NCI-H2196 treated with DMSO at 0.1 percent for 48 hours (cell line): ENCODE data around the gene TMEM178B.
"Not testable (repeated sequence)": the region's sequence is repeated elsewhere in the genome, so short reads cannot be mapped to it uniquely, and the experiment has no call there.

Experiments used
- DNase-seq: peaks from one replicate; lab custom pipeline; 2025; ENCODE audit not compliant: unreplicated experiment; lab: John Stamatoyannopoulos, UW

TMEM178B gene

DNA sequence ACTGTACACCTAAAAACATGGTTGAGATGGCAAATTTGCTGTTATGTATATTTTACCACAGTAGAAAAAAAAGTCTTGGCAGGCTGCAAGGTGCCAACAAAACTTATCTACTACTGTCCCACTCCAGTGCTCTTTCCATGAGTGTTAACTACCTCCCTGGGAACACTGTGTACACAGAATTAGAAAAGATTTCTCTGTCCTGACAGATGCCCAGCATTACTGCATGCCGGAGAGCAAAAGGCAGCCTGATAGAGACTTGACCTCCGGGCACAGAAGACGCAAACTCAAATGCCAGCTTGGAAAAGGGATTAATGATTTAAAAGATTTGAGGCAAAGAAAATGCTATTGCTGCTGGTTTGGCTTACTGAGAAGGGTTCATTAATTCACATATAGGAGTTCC is 228.8 kb downstream of the TMEM178B start:
- no peak for DNase-seq

DNA sequence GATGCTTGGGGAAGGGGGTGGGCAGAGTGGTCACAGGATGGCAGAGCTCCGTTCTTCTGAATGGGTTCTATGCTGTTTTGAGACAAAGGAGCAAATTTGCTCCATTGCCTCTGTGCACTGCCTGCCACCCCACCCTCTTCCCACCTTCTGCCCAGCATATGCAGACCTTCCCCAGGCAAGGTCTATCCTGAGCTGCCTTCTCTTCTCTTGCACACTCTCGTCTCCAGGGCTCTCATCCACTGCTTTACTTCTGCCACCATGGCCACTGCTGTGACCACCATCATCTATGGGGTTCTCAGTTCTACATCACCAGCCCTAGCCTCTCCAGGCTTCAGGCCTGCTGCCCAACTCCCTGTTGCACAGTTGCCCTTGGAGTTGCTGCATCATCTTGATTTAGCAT is 230.4 kb downstream of the TMEM178B start:
- DNase-seq = no peak

DNA sequence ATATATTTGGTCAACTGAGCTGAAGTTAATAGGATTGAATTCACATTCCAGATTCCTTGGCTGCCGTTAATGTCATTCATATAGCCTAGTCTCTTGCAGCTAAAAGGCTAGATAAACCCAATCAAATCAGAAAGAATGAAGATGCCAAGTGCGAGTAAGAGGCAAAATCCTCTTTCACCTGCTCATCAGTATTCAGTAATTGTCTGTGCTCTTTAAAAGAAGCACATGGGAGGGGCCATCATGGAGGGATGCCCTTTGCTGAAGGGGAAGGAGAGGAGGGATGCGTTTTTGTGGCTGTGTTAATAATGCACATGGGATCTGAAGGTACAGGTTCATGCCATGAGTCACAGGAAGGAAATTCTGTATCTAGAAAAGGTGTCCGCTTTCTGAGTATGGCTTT is 232.2 kb downstream of the TMEM178B start:
- no peak for DNase-seq

DNA sequence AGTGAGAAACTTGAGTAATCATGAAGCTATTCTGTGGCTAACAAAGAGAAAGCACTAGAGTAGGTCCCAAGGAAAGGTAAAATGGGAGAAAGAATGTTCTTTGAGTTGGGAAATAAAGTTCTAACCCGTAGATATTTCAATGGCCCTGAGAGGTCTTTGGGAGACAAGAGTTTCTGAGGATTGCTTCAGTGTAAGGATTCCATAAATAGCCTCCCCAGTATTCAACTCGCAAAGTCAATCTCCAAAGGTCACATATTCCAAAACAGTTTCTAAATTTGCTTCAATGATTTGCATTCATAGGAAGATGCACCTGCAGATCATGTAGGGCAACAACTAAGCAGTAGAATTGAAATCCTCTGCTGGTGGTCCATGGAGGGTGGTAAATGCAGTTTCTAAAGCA is 238.5 kb downstream of the TMEM178B start:
- DNase-seq = no peak

DNA sequence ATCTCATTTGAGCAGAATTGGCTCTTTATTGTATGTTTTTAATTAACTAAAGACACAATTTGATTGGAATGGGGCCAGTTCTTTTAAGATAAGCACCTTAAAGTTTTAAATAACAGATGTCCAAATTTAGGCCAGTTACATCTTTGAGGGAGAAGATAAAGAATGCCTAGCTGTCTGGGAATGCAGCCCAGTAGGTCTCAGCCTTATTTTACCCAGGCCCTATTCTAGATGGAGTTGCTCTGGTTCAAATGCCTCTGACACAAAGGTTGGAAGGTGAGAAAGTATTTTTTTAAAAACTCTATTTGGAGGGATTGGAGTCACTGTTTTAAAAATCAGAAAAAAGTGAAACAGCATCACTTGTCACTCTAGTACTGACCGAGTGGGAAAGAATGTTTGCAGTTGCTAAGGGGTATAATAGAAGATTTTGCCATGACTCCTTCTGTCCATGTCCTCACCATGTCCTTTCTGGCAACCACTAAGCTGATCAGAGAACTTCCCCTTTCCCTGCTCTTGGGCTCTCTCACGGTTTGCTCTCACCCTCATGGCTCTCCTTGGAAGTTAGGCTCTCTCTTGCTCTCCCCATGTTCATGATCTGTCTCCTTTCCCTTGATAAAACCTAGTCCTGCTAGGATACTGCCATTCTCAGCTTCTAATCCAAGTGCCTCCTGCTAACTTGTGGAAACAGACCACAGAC is 239.1 kb downstream of the TMEM178B start:
- no peak for DNase-seq

DNA sequence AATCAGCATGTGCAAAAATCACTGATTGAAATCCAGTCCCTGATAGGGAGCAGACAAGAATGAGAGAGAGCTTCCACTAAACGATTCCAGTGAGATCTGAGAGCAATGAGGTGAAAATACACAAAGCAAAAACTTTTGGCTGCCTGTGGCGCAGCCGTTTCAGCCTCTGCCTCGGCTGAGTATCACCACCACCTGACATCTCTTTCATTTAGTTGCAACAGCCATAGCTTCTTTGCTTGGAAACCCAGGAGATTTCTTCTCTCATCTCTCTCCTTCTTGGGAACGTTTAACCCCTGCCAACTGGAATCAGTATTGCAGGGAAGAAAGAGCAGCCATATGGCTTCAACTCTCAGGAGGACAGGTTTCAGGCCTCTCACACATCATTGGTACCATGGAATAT is 240.0 kb downstream of the TMEM178B start:
- DNase-seq = no peak

DNA sequence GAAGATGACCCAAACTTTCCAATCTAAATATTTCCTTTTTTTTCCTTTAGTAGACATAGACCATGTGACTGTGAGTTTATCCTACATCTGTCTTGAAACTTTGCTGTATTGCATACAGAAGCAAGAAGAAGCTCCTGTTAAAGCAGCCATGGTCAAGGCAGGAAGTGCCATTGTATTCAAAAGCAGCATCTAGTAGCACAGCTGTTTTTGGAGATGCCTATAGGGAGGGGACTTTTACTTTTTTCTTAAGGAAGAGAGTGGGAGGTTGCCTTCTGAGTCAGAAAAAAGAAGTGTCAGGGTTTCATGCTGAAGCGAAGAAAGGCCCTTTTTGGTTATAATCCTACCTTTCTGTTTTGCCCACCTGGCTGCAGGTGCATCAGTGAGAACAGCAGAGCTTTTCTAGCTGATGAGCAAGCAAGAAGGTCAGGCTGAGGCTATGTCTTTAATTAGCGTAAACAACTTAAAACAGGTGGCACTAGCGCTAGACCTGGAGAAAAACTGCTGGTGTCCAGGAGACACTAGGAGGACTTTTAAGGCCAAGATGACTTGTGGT is 243.2 kb downstream of the TMEM178B start:
- no peak for DNase-seq

DNA sequence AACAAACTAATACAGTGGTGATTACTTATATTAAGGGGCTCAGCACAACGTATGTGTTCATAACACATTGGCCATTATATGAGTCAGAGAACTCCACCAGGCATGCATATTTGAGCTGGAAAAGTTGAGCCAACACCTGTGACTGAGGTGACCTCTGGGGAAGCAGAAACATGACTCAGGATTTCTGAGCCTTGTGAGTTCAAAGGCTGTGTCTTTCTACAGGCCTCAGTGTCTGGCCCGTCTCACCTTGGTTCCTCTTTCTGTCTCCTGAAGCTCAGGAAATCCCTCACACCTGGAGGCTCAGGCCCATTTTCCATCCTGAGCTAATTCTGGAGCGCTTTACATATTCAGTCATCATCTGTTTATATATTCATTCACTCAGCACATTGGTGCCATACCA is 246.4 kb downstream of the TMEM178B start:
- no peak for DNase-seq

DNA sequence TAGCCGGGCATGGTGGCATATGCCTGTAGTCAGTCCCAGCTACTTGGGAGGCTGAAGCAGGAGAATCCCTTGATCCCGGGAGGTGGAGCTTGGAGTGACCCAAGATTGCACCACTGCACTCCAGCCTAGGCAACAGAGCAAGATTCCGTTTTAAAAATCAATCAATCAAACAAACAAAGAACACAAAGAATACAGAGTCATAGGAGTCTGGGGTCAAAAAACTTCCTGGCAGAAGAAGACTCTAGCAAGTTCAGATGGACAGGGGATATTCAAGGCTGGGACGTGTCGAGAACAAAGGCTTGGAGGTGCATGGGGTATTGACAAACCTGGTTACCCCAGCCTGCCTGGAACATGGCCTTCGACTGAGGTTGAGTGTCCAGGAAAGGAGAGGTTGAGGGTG is 248.5 kb downstream of the TMEM178B start:
- no peak for DNase-seq

DNA sequence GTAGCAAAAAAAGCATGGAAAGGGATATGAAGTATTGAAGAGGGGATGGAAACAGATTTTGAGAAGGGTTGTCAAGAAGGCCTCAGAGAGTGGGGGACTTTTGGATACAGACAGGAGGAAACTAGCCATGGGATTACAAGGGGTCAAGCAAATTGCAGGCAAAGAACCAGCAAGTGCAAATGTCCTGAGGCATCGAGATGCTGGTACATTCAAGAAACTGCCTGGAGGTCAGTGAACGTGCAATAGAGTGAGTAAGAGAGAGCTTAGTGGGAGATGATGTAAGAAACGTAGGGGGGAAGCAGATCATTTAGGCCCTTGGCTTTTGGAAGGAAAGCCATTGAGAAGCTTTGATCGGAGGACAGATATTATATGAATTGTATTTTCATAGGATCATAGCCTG is 250.0 kb downstream of the TMEM178B start:
- DNase-seq = no peak

DNA sequence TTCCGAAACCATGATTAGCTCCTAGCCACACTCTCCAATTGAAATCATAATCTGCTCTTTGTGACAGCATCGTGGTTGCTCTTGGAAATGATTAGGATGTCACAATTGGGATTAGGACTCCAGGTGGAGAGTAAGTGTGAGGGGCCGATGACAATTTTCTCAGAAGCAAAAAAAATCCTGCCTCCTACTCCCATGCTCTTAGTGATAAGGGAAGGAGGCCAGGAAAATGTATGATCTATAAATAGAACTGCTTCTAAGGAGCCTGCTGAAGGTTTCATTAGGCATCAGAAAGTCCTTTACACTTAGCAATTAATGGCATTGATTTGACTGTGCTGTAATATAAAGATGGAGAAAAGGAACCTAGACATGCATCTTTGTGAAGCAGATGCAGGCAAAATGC is 251.0 kb downstream of the TMEM178B start:
- DNase-seq = no peak

DNA sequence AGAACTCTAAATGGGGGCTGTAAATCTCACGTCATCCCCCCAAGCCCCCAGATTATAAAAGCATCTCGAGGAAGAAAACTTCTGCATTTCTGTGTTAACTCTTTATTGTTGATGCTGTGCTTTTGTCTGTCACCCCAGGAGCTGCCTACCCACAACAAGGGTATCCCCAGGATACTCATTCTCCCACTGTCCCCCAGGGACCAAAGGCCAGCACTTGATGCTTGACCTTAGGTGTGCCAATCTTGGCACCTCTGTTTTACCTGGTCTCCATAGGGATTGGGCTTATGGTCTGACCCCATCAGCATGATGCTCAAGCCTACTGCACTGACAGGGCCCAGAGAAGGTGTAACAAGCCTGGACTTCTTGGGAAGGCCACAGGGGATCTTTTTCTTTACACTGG is 251.4 kb downstream of the TMEM178B start:
- no peak for DNase-seq

DNA sequence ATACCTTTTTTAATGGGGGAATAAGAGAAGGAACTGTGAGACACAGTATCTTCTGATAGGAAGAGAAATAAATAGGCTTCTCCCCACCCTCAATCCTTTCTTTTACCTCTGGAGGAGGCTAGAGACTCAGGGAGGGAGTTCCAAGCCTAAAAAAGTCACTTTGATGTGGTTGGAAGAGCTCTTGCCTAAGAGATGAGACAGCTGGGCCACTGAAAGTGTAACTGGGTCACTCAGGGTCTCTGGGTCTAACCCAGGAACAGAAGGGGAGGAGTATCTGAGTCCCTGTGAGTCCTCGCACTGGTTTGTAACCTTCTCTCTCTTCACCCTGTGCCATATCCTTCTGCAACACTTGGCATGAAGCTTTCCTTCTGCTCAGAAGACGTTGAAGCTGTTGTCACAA is 254.4 kb downstream of the TMEM178B start:
- DNase-seq = no peak

DNA sequence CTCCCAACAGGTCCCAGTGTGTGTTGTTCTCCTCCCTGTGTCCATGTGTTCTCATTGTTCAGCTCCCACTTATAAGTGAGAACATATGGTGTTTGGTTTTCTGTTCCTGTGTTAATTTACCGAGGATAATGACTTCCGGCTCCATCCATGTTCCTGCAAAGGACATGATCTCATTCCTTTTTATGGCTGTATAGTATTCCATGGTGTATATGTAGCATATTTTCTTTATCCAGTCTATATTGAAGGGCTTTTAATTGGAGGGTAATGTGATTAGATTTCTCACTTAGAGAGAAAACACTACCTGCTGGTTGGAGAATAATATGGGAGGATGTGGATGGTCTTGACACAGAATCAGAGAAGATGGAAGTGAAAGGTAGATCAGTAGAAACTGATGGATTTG is 256.4 kb downstream of the TMEM178B start:
- not testable (repeated sequence) for DNase-seq

DNA sequence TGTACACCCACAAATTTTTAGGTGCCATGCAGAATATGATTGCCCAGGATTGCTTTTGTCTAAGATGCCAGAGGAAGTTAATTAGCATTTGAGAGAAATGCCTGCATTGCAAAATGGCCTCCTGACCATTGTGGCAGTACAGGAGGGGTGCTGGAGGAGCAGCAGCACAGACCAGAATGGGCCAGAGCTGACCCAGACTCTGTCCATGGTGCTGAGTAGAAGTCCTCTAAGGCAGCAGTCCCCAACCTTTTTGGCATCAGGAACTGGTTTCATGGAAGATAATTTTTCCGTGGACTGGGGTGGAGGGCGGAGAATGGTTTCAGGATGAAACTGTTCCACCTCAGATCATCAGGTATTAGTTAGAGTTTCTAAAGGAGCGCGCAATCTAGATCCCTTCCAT is 259.6 kb downstream of the TMEM178B start:
- DNase-seq = no peak

DNA sequence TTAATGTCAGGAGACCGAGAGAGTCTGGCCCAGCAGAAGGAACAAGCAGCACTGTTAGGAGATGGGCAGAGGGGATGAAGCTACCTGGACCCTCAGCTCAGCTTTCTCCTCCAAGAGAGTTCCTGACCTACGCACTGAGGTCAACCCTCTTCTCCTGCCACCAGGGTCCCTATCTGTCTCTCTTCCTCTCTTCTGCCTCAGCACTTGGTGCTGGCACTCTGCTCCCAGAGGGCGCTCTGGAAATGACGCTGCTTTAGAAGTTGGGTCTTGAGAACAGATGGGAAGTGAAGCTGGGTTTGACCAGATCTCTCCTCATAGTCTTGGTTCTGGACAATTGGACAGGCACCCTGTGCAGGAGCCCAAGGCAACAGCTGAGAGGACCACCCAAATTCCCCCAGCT is 261.3 kb downstream of the TMEM178B start:
- DNase-seq = no peak

DNA sequence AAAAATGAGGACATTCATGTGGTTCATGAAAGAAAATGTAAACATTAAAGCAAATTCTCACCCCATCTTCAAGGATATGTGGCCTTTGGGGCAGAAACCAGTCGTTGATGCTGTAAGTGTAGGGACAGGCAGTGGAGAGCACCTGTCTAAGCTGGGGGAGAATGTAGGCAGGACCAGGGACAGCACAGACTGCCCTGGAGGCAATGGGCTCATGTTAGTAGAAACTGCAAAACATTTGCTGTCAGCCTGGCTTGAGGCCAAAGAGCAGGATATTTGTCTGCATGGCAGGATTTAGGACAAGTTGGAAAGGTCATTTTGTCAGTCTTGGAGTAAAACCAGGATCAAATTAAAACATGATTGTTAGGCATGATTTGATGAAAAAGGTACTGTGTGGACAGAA is 265.7 kb downstream of the TMEM178B start:
- DNase-seq = no peak

DNA sequence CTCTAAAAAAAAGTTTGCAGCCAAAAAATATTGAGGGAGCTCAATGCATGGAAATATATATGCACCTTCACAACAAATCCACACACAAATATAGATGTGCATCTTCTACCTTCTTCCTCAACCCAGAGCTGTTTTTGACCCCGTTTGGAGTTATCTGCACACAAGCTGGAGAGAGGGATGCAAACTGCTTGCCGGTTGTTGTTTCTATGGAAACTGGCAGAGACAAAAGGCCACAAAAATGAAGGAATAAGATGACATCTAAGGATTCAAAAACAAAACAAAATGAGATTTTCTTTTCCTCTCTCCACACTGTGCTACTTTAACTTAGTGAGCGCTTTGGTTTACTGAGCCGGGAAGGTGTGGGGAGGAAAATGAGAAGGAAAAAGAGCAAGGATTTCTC is 267.1 kb downstream of the TMEM178B start:
- DNase-seq = no peak

DNA sequence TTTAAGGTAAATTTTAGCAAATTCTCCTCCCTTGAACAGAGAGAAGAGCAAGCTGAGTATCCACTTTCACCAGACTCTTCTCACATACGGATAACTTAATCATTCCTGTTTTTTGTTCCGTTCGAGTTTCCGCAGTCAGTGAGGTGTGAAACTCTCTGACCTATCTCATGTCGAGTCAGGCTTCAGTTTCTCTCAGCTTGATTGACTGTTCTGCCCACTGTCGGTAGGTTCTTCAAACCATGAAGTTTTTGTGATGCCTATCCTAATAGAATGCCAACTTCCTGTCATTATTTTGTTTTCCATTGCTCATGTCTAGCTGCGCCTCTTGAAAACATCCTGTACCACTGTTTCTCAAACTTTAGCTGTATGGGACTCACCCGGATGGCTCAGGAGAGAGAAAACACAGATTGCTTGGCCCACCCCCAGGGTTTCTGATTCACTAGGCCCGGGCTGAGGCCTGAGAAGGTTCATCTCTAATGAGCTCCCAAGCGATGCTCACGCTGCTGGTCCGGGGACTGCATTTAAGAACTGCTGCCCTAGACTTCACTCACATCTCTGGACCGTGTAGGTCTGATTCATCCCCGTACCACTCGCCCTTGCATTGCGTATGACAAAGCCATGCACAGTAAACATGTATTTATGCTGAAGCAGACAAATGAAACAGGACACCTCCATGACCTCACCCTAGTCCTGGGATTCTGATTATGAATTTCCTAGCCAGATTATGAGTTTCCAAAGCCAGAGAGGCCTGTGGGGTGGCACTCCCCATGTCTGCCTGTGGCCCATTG is 269.0 kb downstream of the TMEM178B start:
- DNase-seq = no peak

DNA sequence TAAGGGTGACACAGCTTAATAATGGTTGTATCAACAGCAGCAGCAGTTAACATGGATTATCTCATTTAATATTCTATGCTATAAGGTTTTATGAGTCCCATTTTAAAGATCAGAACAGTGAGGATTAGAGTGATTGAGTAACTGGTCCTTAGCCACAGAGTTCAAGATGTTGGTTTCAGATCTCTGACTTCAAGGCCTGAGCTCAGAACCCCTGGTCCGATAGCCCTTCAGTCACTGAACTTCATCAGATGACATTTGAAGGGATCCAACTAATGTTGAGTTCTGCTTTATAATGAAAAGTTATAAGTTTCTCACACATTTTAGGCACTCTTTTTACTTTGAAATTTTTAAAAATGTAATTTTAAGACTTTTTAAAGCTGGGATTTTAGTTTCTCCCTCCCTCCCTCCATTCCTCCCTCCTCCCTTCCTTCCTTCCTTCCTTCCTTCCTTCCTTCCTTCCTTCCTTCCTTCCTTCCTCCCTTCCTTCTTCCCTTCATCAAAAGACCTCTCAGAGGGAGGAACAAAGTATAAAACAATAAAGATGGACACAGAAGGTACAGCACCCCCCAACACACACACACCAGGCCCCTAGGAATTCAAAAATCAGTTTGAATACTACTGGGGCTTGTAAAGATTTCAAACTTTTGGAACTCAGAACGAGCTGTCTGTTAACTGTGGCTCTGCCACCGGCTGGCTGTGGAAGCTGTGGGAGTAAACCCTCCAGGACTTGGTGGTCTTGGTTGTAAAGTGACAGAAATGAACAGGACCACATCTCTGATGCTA is 270.5 kb downstream of the TMEM178B start:
- DNase-seq = no peak

DNA sequence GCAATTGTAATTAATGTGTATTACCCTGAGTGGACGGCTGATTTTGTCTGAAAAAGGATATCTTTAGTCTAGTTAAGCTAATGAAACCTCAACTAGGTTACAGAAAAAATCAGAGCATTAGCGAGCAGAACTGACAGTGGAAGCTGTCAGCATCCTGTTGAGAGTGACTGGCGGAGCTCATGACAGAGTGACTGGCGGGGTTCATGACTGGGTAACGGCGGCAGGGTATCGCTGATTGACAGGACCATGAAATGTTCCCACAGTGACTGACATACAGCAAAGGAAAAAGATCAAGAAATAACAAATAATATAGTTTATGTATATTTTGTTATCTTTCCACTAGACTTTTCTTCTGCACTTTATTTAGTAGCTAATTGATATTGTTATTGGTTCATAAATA is 274.9 kb downstream of the TMEM178B start:
- DNase-seq = no peak

DNA sequence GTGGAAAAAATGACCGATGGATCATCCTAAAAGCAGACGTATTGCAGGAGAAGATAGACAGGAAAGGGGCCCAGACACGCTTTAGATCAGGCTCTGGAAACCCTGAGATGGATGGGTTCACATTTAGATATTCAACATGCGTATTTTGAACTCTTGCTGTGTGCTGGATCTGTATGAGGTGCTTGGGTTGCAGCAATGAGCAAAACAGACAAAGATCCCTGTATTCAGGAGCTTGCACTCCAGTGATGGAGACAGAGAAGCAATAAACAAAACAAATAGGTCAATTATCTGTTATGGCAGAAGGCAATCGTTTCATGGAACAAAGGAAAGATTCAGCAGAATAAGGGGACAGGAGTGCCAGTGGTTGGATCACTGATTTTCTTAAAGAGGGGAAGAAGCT is 275.5 kb downstream of the TMEM178B start:
- DNase-seq = no peak
